CD14-positive monocyte (primary cell): ENCODE results near the gene REPIN1. TPM values are rescaled to one million over a fixed set of nuclear protein-coding genes. Genes with fewer than 3 reads are reported as not detected.

ENCODE experiments used
- DNase-seq, 3 donors: peaks; one replicate each; pipeline ENCODE4 v3.0.0-alpha.2; 2011 to 2022
- H2AFZ ChIP-seq: 2 replicates; pipeline ENCODE4 v1.6.0; 2012; ENCODE audit warnings: mild to moderate bottlenecking, low read depth, low read length, inconsistent platforms; ENCODE audit not compliant: insufficient read depth, poor library complexity, severe bottlenecking
- H3K27ac ChIP-seq, 2 donors: 1 replicate in 1 of 2; 2 replicates in 1 of 2; pipeline ENCODE4 v1.5.1; 2012 to 2013; ENCODE audit warnings: low read length in 2 of 2, control low read depth in 1 of 2, inconsistent platforms in 1 of 2, low read depth in 1 of 2, mild to moderate bottlenecking in 1 of 2
- H3K27me3 ChIP-seq, 2 donors: one replicate each; pipeline versions ENCODE4 v1.6.0 to v1.6.1; 2011 to 2013; ENCODE audit warnings: low read length in 2 of 2; ENCODE audit not compliant: control insufficient read depth in 2 of 2, insufficient read depth in 2 of 2
- H3K36me3 ChIP-seq, 2 donors: replicated peaks in 1 of 2; 1 replicate in 1 of 2; 2 replicates in 1 of 2; pipeline versions ENCODE4 v1.5.1 to v1.6.1; 2012 to 2013; ENCODE audit warnings: low read length in 2 of 2, control low read depth in 1 of 2, inconsistent platforms in 1 of 2, mild to moderate bottlenecking in 1 of 2; ENCODE audit not compliant: insufficient read depth in 2 of 2, control insufficient read depth in 1 of 2
- H3K4me1 ChIP-seq, 2 donors: 1 replicate in 1 of 2; 2 replicates in 1 of 2; pipeline versions ENCODE4 v1.5.1 to v1.6.1; 2012 to 2013; ENCODE audit warnings: low read length in 2 of 2, control low read depth in 1 of 2, inconsistent platforms in 1 of 2, mild to moderate bottlenecking in 1 of 2, moderate library complexity in 1 of 2; ENCODE audit not compliant: insufficient read depth in 2 of 2, control insufficient read depth in 1 of 2
- H3K4me2 ChIP-seq: replicated peaks from 2 replicates; pipeline ENCODE3; 2012; ENCODE audit warnings: low read length, moderate library complexity, mild to moderate bottlenecking; ENCODE audit not compliant: poor library complexity, severe bottlenecking; ENCODE audit errors: extremely low read depth
- H3K4me3 ChIP-seq, 3 experiments: fragments of 200-600 bp in 1 of 3; sonication (generic) in 1 of 3; replicated peaks in 1 of 3; 1 replicate in 2 of 3; 2 replicates in 1 of 3; pipeline ENCODE4 v1.5.1; 2011 to 2013; ENCODE audit warnings: low read length in 3 of 3, mild to moderate bottlenecking in 3 of 3, control low read depth in 2 of 3, low read depth in 2 of 3, inconsistent platforms in 1 of 3, moderate library complexity in 1 of 3
- H3K79me2 ChIP-seq: 2 replicates; pipeline ENCODE4 v1.6.0; 2012; ENCODE audit warnings: mild to moderate bottlenecking, control low read depth, inconsistent platforms, low read length, moderate library complexity; ENCODE audit not compliant: insufficient read depth
- H3K9ac ChIP-seq: 2 replicates; pipeline ENCODE4 v1.6.0; 2017; ENCODE audit warnings: low read length, mild to moderate bottlenecking; ENCODE audit not compliant: insufficient read depth, poor library complexity, severe bottlenecking
- H3K9me3 ChIP-seq, 2 donors: replicated peaks in 1 of 2; 1 replicate in 1 of 2; 2 replicates in 1 of 2; pipeline versions ENCODE4 v1.5.1 to v1.6.1; 2012 to 2013; ENCODE audit warnings: low read length in 2 of 2, control low read depth in 1 of 2; ENCODE audit not compliant: control insufficient read depth in 1 of 2, insufficient read depth in 1 of 2
- H4K20me1 ChIP-seq: 2 replicates; pipeline ENCODE4 v1.6.0; 2012; ENCODE audit warnings: mild to moderate bottlenecking, low read length, control low read depth, moderate library complexity; ENCODE audit not compliant: insufficient read depth
- H3K27ac Mint-ChIP-seq, 7 donors: one replicate each; pipeline ENCODE4 v1.8.0; 2020; ENCODE audit warnings: mild to moderate bottlenecking in 7 of 7, mixed read lengths in 7 of 7, moderate library complexity in 6 of 7, inconsistent platforms in 2 of 7
- H3K27me3 Mint-ChIP-seq, 3 donors: one replicate each; pipeline ENCODE4 v1.8.0; 2021 to 2022; ENCODE audit warnings: low read depth in 3 of 3, mild to moderate bottlenecking in 3 of 3, mixed read lengths in 3 of 3, moderate library complexity in 3 of 3, inconsistent platforms in 1 of 3
- H3K36me3 Mint-ChIP-seq, 2 donors: one replicate each; pipeline ENCODE4 v1.8.0; 2020; ENCODE audit warnings: mixed read lengths in 2 of 2, inconsistent platforms in 1 of 2, mild to moderate bottlenecking in 1 of 2
- H3K4me1 Mint-ChIP-seq: one replicate; pipeline ENCODE4 v1.8.0; 2020; ENCODE audit warnings: mild to moderate bottlenecking, mixed read lengths
- H3K4me3 Mint-ChIP-seq, 2 donors: one replicate each; pipeline ENCODE4 v1.8.0; 2020; ENCODE audit warnings: mild to moderate bottlenecking in 2 of 2, mixed read lengths in 2 of 2, moderate library complexity in 1 of 2
- H3K9me3 Mint-ChIP-seq, 7 donors: one replicate each; pipeline ENCODE4 v1.8.0; 2020 to 2022; ENCODE audit warnings: mixed read lengths in 7 of 7, mild to moderate bottlenecking in 6 of 7, moderate library complexity in 6 of 7, inconsistent platforms in 2 of 7
- WGBS: methylation state at CpG from one replicate; pipeline ENCODE4 v1.1.5; 2013; ENCODE audit warnings: missing lambda C conversion rate; ENCODE audit not compliant: insufficient coverage; 5-methylcytosine and 5-hydroxymethylcytosine counted together
- intact Hi-C, 2 donors: fragments of 100-400 bp; cut with micrococcal nuclease; formaldehyde crosslinking; loops; one replicate each; pipeline versions ENCODE4 v1.15.0 to v1.15.1; 2023
- polyA plus RNA-seq, 3 donors: library from polyadenylated mRNA; depleted of rRNA in 1 of 3; unstranded in 2 of 3; stranded (reverse) in 1 of 3; fragments of 300-500 nt in 2 of 3; fragments of >200 nt in 1 of 3; fragmentation: Illumina TruSeq in 2 of 3; gene quantifications; 1 replicate in 2 of 3; 2 replicates in 1 of 3; pipeline ENCODE4 v1.2.3, GENCODE V29; 2012 to 2021
- TF ChIP-seq, protein P1 (sequence below): fragments of 200-600 bp; IDR thresholded peaks from one replicate; pipeline ENCODE4 v1.8.0; 2022; ENCODE audit warnings: antibody characterized with exemption, mild to moderate bottlenecking

REPIN1 gene
- polyA plus RNA-seq, 3 donors: 32.7 to 42.9 (median 39.0) TPM

DNA sequence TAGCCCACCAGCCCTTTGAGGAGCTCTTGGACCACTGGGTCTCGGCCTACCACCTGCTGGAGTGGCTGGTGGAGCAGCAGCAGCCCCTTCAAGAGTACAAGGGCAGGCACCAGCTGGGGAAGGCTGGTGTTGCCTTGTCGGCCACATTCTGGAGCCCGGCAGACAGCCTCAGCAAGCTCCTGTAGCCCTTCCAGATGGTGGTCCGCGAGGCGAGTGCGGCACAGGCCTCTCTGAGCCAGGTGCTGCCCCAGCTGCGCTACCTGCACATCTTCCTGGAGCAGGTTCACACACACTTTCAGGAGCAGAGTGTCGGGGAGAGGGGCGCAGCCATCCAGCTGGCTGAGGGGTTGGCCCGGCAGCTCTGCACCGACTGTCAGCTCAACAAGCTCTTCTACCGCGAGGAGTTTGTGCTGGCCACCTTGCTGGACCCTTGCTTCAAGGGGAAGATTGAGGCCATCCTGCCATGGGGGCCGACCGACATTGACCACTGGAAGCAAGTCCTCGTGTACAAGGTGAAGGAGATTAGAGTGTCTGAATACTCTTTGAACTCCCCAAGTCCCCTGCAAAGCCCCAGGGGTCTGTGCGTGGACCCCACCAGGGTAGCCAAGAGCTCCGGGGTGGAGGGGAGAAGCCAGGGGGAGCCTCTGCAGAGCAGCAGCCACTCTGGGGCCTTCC lies 38.3 kb upstream of the REPIN1 start:
- no peak overlapping the region for H3K27ac ChIP-seq
- Mint-ChIP-seq H3K36me3 (peaks cover 43 to 53% of the 10 kb centered on the region in 2 donors), H3K27me3 (no peaks in the 10 kb centered on the region)

DNA sequence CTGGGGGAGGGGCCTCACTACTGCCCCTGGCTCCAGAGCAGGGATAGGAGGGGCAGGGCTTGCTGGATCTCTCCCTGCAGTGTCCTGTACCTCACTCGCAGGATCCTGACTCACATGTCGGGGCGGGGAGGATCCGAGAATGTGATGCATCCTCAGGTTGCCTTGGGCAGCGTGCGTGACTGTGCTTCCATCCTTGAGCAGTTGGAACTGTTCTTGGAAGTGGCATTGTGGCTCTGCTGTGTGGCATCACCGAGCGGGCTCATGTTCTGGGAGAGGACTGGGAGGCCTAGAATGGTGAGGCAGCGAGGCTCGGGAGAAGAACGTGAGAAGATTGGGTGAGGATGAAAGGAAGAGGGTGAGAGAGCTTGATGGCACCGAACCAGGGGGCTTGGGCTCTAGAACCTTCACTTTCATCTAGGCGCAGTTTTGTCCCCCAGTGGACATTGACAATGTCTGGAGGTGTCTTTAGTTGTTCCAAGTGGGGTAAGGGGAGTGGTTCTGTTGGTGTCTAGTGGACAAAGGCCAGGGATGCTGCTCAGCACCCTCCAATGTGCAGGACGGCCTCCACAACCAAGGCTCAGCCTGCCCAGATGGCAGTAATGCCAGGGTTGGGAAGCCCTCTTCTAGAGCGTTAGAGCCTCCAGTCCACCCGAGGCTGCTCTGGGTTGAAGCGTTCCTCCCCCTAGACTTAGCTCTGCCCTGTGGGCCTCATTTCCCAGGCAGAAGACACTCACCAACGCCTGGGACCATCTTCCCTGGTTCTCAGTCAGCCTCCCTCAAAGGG lies 35.6 kb upstream of the REPIN1 start:
- DNase-seq: no peak
- Mint-ChIP-seq H3K27ac (no peak overlapping the region), H3K4me3 (no peak overlapping the region), H3K36me3 (peaks cover 30 to 32% of the 10 kb centered on the region in 2 donors), H3K9me3 (no peaks in the 10 kb centered on the region), H3K27me3 (no peaks in the 10 kb centered on the region), H3K4me1 (no peaks in the 10 kb centered on the region)
- no peak overlapping the region for H3K4me2 ChIP-seq
- H4K20me1 ChIP-seq: no peaks in the 10 kb centered on the region
- H3K27me3 ChIP-seq: no peaks in the 10 kb centered on the region
- TF ChIP-seq, protein P1, sequence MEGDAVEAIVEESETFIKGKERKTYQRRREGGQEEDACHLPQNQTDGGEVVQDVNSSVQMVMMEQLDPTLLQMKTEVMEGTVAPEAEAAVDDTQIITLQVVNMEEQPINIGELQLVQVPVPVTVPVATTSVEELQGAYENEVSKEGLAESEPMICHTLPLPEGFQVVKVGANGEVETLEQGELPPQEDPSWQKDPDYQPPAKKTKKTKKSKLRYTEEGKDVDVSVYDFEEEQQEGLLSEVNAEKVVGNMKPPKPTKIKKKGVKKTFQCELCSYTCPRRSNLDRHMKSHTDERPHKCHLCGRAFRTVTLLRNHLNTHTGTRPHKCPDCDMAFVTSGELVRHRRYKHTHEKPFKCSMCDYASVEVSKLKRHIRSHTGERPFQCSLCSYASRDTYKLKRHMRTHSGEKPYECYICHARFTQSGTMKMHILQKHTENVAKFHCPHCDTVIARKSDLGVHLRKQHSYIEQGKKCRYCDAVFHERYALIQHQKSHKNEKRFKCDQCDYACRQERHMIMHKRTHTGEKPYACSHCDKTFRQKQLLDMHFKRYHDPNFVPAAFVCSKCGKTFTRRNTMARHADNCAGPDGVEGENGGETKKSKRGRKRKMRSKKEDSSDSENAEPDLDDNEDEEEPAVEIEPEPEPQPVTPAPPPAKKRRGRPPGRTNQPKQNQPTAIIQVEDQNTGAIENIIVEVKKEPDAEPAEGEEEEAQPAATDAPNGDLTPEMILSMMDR: no peak
- H3K9ac ChIP-seq: no peak overlapping the region
- no peak overlapping the region for H2AFZ ChIP-seq
- H3K36me3 ChIP-seq: peaks cover 18 to 33% of the 10 kb centered on the region in 2 donors
- H3K4me1 ChIP-seq: no peaks in the 10 kb centered on the region
- H3K79me2 ChIP-seq: no peaks in the 10 kb centered on the region
- intact Hi-C loops: no loop called here
- no peak overlapping the region for H3K27ac ChIP-seq
- 97% methylated on average over 16 of the region's 18 CpGs for WGBS
- H3K4me3 ChIP-seq: no peak overlapping the region
- H3K9me3 ChIP-seq: no peaks in the 10 kb centered on the region

More for the DNA sequence above, 38.3 kb upstream of the REPIN1 start:
- Mint-ChIP-seq H3K9me3 (no peaks in the 10 kb centered on the region), H3K27ac (no peak overlapping the region), H3K4me1 (peaks cover 10% of the 10 kb centered on the region), H3K4me3 (no peak overlapping the region)
- TF ChIP-seq, protein P1: no peak
- intact Hi-C loops: no loop called here
- Histone ChIP-seq H3K79me2 (no peaks in the 10 kb centered on the region), H3K36me3 (peaks cover 21 to 43% of the 10 kb centered on the region in 2 donors), H3K9me3 (no peaks in the 10 kb centered on the region), H3K9ac (no peak overlapping the region), H3K4me2 (no peak overlapping the region), H3K4me3 (no peak overlapping the region), H2AFZ (no peak overlapping the region), H3K27me3 (no peaks in the 10 kb centered on the region), H4K20me1 (no peaks in the 10 kb centered on the region), H3K4me1 (peaks cover 7 to 8% of the 10 kb centered on the region in 2 donors)
- WGBS: 98% methylated on average over 15 of the region's 19 CpGs
- no peak for DNase-seq
